GM19238 (cell line): ENCODE results near the gene ASIC3.
A peak's percentile ranks its signal among the peaks of the same experiment; 100 is the strongest.

ENCODE experiments used
- DNase-seq: peaks from one replicate; pipeline ENCODE4 v3.0.0; 2011; ENCODE audit warnings: low spot score; ENCODE audit not compliant: insufficient read length

The ASIC3 gene

DNA sequence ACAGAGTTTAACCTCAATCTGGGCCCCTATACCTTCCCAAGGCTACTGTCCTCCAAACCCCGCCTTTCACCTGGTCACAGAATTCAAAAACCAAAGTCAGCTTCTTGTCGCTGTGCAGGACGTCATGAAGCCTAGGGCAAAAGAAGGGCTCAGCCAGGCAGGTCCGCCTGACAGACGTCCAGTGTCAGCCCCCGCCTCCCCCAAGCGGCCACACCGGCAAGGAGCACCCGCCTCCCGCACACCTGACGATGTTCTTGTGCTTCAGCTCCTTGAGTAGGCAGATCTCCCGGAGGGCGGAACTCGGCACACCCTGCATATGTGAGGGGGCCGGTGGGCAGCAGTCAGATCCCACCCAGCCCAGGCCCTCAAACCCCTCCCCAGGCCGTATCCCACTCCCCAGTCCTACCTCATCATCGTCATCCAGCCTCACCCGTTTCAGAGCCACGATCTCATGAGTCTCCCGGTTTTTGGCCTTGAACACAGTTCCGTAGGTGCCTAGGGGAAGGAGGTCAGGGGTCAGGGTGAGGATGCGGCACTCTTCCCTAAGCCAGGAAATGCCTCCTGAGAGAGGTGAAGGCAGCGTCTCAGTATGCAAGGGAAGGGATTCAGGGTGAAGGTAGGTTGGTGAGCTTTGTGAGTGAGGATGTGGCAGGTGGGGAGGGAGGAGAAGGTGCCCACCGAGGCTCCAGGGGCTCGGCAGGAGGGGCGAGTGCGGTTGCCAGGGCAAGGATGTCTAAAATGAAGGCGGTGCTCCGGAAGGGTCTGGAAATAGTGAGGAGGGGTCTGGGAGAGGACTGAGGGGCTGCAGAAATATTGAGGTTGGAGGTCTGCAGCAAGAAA, 8.6 kb downstream of the ASIC3 start:
- no peak for DNase-seq

DNA sequence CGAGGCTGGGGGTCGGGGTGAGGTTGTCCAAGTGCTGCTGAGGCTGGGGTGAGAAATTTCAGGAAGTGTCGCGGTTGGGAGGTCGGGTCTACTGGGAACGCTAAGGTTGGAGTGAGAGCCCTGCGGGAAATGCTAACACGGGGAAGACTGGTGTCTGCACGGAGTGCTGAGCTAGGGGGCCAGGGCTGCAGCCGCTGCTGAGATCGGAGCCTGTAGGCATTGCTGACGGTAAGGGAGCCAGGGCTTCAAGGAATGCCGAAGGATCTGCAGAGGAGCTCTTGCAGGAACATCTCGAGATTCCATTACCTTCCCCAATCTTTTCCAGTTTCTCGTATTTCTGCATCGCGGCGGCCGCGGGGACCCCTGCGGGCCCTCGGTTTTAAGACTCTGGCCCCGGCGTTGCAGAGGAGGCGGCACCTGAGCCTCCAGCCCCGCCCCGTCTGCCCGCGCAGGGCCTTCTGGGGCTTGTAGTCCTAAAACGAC, 9.2 kb downstream of the ASIC3 start, which contains the start of gene CDK5:
Gene CDK5, minus strand, starts transcription at position 392 of the 483 bp plus-strand sequence. Its CDS starts 49 bp downstream, at position 343.
- DNase-seq = no peak

DNA sequence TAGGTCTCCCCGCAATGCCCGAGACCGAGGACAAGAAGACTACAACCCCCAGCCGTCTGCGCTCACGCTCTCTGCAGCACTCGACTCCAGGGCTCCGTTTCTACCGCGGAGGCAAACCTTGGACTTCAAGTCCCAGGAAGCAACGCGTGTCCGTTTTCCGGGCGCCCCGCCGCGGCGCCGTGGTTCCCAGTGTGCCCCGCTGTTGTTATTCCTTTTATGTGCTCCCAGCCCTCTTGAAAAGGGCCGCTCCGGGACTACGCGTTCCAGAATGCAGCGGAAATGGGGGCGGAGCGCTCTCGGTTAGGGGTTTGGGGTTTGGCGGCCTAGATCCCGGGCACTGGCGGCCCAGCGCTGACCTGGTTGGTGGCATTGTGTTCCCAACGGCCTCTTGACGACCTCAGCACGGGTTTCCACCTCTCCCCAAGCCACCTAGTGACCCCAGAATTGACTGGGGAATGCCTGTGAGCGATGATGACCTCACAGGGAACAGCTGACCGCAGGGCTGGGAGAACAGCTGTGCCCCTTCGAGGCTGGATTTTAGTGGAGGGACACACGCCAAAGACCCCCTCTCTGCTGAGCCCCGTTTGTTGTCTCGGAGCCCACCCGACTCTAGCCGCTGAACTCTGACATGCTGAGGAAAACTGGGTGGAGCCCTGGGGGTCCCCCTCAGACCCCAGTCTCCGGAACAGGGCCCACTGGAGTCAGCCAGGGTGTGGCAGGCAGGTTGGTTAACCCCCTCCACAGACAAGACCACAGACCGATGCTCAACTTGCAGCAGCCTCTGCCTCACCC, 9.9 kb downstream of the ASIC3 start:
- DNase-seq = peak; percentile 100

DNA sequence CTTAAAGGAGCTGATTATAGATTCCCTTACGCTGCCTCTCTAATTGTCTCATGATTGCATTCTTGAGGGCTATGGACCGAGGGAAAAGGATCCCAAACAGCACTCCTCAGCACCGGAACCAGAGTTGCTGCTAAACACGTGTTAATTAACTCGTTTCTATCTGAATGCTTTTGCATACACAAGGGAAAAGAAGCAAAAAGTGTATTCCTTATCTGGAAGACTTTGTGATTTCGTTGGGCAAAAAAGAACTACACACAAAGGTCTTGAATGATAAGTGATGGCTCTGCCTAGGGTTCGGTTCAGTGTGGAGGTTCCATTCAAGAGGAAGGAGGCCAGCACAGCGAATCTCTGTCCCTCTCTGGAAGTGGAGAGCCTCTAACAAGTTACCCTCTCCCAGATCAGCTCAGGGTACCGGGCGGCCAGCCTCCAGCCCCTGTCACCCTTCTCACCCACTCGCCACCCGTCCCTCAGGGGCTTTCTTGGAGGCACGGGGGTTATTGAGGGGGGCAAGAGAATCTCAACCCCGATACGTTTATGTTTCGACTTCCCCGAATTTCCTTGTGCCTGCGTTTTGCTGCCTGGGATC, 10.5 kb downstream of the ASIC3 start:
- no peak for DNase-seq

DNA sequence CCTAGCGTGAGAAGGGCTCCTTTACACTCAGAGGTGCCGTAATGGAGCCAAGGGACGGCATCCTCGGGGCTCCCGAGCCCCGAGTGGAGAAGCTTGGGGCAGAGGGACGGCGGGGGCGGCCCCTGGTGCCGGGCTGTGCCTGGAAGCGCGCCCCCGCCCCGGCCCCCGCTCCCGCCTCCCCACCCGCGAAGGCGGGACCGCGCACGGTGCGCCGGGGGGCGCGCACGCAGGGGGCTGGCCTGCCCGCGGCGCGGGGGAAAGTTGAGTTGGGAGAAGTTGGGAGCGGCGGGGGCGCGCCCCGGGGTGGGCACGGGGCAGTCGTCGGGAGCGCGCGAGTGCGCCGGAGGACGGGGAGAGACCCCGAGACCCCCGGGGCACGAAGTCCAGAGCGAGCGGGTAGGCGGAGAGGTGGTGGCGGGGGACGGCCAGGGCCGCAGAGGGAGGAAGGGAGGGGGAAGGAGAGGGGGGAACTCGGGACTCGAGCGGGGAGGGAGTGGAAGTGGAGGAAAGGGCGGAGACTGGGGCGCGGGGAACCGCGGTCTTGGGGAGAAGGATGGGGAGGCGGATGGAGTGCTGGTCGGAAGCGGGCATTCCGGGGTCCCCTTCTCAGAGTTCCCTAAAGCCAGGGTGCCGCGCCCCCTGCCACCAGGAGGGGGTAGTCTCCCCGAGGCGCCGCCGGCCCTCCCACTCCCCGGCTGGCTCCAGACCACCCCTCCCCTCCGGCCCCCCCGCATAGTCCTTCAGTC, 11.2 kb downstream of the ASIC3 start, which contains the start of gene SLC4A2:
Gene SLC4A2, plus strand, starts transcription at position 223 of the 746 bp plus-strand sequence. CDS start 2,399 bp downstream, outside the sequence.
- peak; percentile 96 for DNase-seq

DNA sequence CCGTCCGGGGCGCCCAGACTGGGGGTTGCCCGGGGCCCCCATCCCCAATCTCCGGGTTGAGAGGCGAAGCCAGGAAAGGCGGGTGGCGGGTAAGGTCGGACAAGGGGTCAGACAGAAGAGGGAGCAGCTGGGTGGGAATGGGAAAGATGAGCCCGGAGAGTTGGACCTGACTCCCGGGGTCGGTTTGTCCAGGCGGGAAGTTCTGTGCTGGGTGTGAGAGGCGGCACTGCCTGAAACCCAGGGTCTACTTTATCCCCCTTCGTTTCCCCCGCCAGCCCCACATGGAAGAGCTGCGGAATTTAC, 11.7 kb downstream of the ASIC3 start:
- DNase-seq = no peak

DNA sequence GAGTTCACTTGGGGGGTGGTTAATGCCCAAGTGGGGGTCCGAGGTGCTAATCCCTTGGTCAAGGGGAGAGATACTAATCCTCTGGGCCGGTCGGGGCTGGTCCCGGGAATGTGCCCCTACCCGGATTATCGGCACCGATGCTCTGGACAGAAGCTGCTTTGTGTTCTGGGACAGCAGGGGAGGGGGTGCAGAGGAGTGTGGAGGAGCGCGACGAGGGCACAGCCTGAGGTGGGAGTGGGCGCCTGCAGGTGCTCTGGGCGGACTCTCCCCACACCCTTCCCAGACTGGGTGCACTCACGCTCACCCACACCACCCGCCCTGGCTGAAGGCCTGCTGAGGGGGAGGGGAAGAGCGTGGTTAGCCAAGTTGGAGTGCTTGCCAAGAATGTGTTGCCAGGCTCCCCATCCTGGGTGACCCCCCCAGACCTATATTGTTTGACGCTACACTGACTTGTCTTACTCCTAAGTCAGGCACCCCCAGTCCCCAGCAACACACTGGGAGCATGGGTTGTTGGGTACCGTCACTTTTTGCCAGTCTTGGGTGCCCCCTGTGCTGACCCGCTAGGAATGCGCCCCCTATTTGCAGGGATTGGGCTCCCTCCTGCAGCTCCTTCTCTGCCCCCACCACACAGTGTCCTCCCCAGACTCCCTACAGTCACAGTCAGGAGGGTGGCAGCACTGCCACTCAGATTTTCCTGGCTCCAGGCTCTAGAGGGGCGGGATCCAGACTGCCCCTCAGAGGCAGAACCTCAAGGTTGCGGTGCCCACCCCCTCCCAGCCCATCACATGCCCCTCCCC, 12.3 kb downstream of the ASIC3 start:
- DNase-seq = no peak

DNA sequence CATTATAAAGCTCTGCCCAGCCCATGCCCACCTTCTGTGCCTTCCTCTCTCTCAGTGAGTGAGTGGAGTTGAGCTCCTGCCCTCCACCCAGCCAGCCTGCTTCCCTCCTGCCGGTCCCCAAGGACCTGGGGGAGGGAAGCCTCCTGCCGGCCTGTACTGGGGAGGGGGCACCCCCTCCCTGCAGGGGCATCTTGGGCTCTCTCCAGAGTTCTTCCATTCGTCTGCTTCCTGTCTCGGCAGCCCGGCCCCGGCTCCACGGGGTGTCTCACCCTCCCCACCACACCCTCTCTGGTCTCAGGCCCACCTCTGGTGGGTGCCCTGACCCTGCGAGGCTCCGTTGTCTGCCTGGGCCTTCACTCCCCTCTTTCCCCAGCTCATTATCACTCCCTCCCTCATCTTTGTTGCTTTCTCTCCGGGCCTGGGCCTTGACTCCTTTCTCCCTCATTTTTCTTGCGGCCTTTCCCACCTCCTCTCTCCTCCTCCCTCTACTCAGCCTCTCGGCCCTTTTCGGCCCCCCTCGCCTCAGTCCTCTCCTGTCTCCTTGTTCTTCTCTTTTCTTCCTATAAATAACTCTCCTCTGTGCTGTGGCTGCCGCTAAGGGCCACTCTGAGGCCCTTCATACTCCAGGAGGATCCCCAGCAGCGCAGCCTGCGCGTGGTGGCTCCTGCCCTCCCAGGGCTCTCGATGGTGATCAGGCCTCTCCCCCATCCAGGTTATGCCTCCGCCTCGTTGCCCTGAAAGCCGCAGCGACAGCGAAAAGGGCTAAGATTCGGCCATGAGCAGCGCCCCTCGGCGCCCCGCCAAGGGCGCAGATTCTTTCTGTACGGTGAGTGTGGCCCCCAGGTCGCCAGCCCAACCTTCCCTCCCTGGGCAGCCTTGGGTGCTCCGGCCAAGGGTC, 13.1 kb downstream of the ASIC3 start:
- no peak for DNase-seq

DNA sequence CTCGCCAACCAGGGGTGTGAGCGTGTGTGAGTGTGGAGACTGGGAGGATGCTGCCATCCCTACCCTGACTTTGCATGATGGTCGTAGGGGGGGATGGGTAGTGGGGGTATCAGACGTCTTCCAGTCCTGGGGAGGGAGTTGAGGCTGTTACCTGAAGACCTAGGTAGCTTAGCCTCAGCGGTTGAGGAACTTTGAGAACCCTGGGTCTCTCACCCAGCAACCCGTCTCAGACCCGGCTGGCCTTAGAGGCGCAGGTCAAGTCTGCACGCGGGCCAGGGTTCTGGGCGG, 13.7 kb downstream of the ASIC3 start:
- no peak for DNase-seq

DNA sequence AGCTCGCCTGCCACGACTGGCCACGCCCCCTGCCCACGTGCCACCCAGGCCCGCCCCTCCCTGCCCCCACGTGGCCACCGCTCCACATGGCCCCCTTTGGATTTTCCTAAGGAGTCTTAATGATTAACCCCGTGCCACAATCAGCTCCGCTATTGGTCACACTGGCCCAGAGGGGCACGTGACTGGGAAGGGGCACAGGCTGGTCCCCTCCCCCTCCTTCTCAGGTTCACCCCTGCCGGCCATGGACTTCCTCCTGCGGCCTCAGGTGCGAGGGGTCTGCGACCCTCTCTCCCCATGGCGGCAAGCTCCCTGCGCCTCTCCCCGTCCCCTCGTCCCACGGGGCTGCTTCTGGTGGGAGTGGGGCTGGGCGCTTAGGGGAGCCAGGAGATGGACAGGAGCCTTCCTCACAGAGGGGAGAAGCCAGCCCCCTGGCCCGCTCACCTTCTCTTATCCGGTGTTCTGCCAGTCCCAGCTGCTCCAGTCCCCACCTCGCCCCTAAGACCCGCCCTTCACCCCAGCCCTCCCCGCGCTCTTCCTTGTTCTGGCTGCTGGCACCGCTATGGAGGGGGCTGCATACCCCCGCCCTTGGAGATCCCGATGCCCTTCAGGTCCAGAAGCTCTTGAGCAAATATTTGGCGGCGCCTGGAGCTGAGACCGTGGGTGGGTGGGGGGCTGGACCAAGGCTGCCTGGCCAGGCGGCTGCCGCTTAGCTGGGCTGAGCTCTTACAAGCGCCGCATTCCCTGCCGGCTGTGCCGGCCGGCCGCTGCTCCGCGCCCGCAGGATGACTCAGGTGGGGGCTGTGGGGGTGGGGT, 14.3 kb downstream of the ASIC3 start:
- DNase-seq = no peak

DNA sequence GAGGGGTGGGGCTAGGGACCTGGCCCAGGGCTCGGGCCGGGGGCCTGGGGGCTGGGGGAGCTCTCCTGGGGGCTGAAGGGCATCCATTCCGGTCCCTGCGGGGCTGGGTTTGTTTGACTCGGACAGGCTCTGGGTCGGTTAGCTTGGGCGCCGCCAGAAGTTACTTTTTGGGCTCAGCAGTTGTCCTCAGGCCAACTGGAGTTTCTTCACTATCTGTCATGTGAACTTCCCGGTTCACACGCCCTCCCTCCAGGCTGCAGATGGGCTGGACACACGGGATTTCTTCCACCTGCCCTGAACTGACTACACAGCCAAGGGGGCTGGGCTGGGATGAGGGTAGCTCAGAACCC, 14.9 kb downstream of the ASIC3 start:
- no peak for DNase-seq

DNA sequence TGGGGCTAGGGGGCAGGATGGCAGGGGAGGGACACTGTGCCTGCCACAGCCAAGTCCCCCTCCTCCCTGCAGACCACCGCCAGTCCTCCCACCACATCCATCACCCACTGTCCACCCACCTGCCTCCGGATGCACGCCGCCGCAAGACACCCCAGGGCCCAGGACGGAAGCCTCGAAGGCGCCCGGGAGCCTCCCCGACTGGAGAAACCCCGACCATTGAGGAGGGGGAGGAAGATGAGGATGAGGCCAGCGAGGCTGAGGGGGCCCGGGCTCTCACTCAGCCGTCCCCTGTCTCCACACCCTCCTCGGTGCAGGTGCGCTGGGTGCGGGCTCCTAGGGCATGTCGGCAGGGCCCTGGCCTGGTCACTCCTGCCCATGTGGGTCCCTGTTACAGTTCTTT, 16.1 kb downstream of the ASIC3 start:
- no peak for DNase-seq

DNA sequence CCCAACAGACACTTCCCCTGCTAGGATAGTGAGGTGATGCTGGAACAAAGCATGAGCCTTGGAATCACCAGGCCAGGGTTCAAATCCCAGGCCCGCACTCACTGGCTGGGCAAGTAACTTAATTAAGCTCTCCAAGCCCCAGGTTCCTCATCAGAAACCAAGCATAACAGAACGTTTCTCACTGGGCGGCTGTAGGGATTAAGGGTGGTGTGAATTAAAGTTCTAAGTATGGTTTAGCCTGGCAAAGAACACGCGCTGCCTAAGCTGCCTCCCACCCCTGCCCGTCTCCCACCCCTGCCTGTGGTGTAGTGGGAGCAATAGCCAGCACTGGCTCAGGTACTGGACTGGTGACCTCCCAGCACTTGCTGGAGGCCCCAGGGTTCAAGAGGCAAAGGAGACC, 16.7 kb downstream of the ASIC3 start:
- DNase-seq = no peak

DNA sequence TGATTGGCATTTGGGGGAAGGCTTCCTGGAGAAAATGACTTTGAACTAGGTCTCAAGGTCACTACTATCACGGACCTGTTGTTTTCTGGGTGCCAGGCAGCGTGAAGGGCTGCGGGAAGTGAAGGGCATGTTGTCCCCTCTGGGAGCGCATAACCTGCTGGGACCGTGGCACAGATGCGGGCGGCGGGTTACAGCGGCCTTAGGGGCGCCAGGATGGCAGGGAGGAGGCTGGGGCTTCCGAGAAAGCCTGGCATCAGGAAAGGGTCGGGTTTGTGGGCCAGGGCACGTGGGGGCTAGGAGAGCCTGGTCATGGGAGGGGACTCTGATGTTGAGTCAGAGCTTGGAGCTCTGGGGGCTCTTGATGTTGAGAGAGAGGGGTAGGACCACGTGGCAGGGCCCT, 17.2 kb downstream of the ASIC3 start:
- DNase-seq = no peak

DNA sequence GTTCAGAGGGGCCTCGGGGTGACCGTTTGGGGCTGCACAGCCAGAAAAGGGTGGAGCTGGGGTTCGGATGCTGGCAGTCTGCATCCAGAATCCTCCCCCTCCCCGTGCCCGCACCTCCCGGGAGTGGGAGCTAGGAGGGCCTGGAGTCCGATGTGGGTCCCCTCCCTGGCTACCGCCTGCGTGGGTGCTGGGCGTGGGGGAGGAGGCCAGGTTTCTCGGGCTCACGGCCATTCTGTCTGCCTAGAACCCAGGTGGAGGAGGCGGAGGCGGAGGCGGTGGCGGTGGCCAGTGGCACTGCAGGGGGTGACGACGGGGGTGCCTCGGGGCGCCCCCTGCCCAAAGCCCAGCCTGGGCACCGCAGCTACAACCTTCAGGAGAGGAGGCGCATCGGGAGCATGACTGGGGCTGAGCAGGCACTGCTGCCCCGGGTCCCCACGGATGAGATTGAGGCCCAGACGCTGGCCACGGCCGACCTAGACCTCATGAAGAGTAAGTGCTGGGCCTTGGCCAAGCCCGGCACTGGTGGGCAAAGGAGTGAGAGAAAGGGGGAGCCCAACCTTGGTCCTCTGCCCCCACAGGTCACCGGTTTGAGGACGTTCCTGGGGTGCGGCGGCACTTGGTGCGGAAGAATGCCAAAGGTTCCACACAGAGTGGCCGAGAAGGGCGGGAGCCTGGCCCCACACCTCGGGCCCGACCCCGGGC, 18.1 kb downstream of the ASIC3 start:
- no peak for DNase-seq

DNA sequence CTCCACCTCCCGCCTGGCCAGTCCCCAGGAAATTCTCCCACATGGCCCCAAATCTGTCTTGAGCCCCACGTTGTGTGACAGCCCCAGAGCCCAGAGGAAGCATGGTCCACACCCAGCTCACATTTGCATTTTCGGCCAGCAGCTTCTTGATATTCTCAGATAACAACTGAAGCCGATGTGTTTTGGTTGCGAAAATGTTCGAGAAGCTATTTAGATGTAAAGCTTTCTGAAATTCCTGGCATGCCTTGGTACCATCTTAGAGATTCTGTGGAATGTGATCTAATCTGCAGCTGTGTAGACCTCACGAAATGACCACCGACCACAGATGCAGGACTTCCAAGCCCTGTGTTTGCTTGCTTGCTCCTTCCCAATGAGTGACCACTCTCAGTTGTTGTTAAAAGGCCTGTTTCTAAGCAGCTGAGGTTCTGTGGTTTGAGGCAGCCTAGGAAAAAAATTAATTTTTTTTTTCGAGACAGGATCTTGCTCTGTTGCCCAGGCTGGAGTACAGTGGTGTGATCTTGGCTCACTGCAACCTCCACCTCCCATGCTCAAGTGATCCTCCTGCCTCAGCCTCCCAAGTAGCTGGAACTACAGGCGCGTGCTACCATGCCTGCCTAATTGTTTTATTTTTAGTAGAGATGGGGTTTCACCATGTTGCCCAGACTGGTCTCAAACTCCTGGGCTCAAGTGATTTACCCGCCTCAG, 19.9 kb downstream of the ASIC3 start:
- no peak for DNase-seq

DNA sequence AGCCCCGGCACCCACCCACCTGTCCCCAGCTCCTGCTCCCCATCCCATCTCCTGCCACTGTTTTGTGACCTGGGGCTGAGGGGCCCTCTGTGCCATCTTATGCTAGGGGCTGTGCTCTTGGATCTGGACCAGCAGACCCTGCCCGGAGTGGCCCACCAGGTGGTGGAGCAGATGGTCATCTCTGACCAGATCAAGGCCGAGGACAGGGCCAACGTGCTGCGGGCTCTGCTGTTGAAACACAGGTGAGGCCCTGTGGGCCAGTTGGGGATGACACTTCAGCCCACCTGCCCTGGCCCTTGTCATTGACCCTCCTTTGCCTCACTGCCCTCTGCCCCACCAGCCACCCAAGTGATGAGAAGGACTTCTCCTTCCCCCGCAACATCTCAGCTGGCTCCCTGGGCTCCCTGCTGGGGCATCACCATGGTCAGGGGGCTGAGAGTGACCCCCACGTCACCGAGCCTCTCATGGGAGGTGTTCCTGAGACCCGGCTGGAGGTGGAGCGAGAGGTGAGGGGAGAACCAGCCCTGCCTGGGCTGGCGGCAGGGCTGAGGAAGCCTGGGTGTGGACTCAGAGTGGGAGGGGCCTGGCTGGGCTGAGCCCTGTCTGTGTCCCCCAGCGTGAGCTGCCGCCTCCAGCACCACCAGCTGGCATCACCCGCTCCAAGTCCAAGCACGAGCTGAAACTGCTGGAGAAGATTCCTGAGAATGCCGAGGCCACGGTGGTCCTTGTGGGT, 21.7 kb downstream of the ASIC3 start:
- no peak for DNase-seq
